Spleen (tissue), 7 donors: ENCODE results near the gene MOCS1.

Source experiments
- POLR2A ChIP-seq, 3 donors: fragments of 450-650 bp; IDR thresholded peaks; one replicate each; pipeline ENCODE4 v1.5.1; 2017; ENCODE audit warnings: antibody characterized with exemption in 3 of 3, mild to moderate bottlenecking in 1 of 3
- TF ChIP-seq, protein P1 (sequence below), 11 experiments: fragments of 200-600 bp in 7 of 11; fragments of 450-650 bp in 4 of 11; sonication (generic) in 4 of 11; IDR thresholded peaks in 8 of 11; conservative IDR thresholded peaks in 3 of 11; 1 replicate in 7 of 11; 2 replicates in 4 of 11; pipeline versions ENCODE4 v1.4.0 to v1.8.0; 2016 to 2021; ENCODE audit warnings: antibody characterized with exemption in 11 of 11, inconsistent platforms in 4 of 11, mild to moderate bottlenecking in 1 of 11
- donor health status: DM: no; HTN: no; CAD: no; lungs with moderate emphysema.
- donor health status: DM: no; HTN: no; CAD: no.
- donor health status: DM: no; HTN: no; CAD: no.

DNA sequence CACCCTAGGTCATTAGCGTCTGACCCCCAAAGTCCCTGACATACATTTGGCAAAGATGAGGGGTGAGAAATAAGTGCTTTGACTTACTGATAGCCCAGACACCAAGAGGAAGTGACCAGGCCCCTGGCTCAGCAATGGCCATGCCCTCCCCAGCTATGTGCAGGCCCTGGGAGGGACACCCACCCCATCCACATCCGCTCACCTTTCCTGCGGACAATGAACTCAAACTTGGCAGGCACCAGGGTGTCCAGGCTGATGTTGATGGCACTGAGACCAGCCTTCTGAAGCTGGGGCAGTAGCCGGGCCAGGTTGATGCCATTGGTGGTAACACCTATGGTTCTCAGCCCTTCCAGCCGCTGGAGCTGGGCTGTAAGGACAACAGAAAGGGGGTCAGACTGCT is 18.4 kb downstream of the MOCS1 start:
- TF ChIP-seq, protein P1, sequence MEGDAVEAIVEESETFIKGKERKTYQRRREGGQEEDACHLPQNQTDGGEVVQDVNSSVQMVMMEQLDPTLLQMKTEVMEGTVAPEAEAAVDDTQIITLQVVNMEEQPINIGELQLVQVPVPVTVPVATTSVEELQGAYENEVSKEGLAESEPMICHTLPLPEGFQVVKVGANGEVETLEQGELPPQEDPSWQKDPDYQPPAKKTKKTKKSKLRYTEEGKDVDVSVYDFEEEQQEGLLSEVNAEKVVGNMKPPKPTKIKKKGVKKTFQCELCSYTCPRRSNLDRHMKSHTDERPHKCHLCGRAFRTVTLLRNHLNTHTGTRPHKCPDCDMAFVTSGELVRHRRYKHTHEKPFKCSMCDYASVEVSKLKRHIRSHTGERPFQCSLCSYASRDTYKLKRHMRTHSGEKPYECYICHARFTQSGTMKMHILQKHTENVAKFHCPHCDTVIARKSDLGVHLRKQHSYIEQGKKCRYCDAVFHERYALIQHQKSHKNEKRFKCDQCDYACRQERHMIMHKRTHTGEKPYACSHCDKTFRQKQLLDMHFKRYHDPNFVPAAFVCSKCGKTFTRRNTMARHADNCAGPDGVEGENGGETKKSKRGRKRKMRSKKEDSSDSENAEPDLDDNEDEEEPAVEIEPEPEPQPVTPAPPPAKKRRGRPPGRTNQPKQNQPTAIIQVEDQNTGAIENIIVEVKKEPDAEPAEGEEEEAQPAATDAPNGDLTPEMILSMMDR (IDR thresholded peaks at IDR 0.05 in 8 of 11, conservative IDR thresholded peaks at IDR 0.05 in 3 of 11), result no peak
- TF ChIP-seq POLR2A (IDR thresholded peaks at IDR 0.05), result no peak
